GM12874 (cell line): ENCODE results near the gene MS4A2.

ENCODE experiments used
- CTCF ChIP-seq: IDR thresholded peaks from 2 replicates; pipeline ENCODE4 v1.5.1; 2011; ENCODE audit warnings: low read depth, mild to moderate bottlenecking, control low read depth, low read length, moderate library complexity; ENCODE audit not compliant: insufficient read depth

MS4A2 gene

GRCh38 chr11:60119710-60120109, 31.2 kb downstream of the MS4A2 start:
- TF ChIP-seq CTCF: no peak

GRCh38 chr11:60121264-60121663, 32.8 kb downstream of the MS4A2 start:
- TF ChIP-seq CTCF: no peak

GRCh38 chr11:60122414-60123036, 34.1 kb downstream of the MS4A2 start:
- no peak for TF ChIP-seq CTCF

- TF ChIP-seq CTCF: no peak
Measured at GRCh38 chr11:60124802-60125432, 36.5 kb downstream of the MS4A2 start.

GRCh38 chr11:60125956-60126585, 37.6 kb downstream of the MS4A2 start:
- no peak for TF ChIP-seq CTCF

- TF ChIP-seq CTCF: no peak
Measured at GRCh38 chr11:60127311-60127811, 38.9 kb downstream of the MS4A2 start.

- TF ChIP-seq CTCF: no peak
Measured at GRCh38 chr11:60128376-60128775, 39.9 kb downstream of the MS4A2 start.
